ENCODE data around the gene KRTAP10-8. TPM values are rescaled to one million over a fixed set of nuclear protein-coding genes. Genes with fewer than 3 reads are reported as not detected.
"Not testable (repeated sequence)": the region's sequence is repeated elsewhere in the genome, so short reads cannot be mapped to it uniquely, and the experiment has no call there.

Gene KRTAP10-8
- total RNA-seq, 1 donor from 2014 or later: not detected

DNA sequence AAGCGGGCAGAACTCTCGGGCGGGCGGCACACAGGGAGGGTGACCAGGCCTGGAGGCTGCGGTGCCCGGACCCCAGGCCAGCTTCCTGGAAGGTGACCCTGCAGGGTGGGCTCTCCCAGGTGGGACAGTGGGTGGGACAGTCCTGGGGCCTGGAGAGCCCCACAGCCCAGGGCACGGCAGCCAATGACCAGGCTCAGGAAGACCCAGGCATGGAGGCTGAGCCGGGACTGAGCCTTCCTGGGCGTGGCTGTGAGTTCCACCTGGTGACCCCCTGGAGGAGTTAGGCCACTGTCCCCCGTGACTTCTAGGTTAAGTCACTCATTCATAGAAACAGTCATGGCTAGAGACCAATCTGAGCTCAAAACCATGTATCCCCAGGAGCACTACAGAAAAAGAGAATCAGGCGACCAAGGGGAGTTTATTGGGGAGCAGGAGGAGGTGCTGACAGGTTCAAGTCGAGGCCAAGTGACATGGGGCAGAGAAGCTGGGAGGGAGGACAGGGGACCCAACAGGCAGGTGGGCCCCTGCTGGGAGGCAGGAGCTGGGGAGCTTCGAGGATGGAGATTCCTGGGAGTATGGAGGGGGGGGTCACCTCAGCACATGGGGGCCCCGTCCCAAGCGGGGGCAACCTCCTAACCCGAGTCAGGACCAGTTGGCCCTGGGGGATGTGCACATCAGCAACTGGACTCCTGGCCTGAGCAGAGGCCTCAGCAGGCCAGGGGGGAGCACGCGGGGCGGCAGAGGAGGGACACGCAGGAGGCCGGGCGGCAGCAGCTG lies 32.6 kb upstream of the KRTAP10-8 start:
- no peak for DNase-seq (ENCODE audit: low spot score)

DNA sequence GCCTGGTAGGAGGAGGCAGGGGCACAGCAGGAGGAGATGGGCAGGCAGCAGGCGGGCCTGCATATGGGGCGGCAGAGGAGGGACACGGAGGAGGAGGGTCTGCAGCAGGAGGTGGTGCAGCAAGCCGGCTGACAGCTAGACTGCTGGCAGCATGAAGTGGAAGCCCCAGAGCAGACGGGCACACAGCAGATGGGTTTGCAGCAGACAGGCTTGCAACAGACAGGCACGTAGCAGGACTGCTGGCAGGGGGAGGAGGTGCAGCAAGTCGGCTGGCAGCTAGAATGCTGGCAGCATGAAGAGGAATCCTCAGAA lies 32.1 kb upstream of the KRTAP10-8 start:
- no peak for DNase-seq (ENCODE audit: low spot score)

DNA sequence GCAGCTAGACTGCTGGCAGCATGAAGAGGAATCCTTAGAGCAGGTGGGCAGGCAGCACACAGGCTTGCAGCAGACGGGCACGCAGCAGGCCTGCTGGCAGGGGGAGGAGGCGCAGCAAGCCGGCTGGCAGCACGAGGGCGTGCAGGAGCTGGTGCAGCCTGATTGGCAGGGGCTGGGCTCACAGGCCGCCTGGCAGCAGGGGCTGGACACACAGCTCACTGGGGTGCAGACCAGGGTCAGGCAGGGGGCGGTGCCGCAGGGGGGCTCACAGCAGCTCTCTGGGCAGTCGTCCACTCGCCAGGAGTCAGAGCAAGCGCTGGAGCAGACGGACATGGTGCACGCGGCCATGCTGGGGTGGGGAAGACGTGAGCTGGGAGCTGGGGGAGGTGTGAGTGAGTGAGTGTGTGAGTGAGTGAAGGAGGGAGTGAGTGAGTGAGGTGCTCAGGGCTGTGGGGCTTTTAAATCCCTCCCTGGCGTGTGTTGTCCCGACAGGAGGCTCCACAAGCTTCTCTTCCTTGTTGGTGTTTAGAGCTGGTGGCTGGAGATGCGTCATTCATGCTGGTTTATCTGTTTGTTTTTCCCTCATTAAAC lies 31.6 kb upstream of the KRTAP10-8 start, which contains the start of gene KRTAP10-5:
TSS of gene KRTAP10-5 (minus strand) at position 374 of the 591 bp plus-strand sequence. CDS start at position 348, 26 bp downstream.
- peak; percentile 88 for DNase-seq (ENCODE audit: low spot score)

DNA sequence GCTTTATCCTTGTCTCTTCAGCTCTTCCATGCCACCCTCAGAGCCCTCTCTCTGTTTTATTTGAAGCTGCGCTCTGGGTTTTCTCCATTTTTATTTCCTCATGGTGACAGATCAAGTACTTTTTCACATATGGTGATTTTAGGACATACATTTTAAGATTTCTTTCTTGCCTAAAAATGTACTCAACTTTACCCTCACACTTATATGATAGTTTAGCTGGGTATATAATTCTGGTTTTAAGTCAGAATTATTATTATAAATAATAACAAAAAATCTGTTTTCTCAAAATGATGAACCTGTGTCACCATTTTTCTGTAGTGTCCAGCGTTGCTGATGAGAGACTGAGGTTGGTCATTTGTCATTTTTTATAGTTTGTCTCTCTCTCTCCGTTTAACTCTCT lies 30.7 kb upstream of the KRTAP10-8 start:
- no peak for DNase-seq (ENCODE audit: low spot score)

DNA sequence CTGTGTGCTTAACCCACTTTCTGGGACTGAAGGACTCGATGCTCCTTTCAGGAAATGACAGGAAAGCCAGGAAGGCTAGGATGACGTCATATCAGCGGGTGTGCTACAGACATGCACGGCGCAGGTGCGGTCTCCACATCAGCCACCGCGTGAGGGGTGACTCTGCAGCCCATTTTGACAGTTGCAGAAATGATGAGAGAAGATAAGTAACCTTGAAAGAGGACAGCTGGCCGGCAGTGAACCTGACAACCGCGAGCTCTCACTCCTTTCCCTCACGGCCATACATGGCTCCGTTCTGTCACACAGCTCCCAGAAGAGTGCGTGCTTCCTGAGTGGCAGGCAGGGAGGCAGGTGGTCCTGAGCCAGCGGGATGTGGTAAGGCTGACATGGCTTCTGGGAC lies 29.8 kb upstream of the KRTAP10-8 start:
- no peak for DNase-seq (ENCODE audit: low spot score)

DNA sequence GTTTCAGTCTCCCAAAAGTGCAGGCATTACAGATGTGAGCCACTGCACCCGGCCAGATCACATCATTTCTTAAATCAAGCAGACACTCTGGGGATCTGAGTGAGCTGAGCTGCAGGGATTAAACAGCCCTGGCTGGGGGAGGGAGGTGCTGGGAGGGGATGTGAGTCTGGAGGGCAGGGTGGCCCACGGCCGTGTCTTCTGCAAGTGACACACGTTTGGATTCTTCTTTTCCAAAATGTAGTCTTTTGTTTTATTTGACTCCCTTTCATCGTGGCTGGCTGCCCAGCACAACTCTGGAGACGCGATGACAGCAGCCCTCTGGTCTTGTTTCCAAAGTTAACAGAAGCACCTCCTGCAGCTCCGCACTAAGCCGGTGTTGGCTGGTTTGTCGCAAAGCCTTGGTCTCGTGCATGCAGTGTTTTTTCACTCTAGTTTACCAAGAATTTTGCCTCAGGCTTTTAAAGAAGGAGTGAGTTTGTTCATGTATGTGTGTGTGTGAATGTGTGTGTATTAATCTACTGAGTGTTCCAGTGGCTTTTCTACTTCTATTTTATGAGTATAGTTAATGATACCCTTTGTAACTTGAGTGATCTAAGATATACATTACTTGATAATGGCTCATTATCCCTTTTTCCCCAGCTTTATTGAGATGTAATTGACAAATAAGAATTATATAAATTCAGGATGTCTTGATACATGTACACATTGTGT lies 28.6 kb upstream of the KRTAP10-8 start:
- no peak for DNase-seq (ENCODE audit: low spot score)

DNA sequence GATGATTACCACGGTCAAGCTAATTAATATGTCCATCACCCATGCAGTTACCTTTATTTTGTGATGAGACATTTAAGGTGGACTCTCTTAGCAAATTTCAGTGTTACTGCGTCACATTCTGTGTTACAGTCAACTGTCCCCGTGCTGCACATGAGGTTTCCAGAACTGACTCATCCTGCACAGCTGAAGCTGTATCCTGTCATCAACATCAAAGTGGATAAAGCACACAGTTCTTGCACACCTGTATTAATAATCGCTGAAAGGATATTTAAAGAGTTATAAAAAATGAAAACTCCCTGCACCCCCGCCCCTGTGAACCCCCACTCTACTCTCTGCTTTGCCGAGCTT lies 28.1 kb upstream of the KRTAP10-8 start:
- no peak for DNase-seq (ENCODE audit: low spot score)

DNA sequence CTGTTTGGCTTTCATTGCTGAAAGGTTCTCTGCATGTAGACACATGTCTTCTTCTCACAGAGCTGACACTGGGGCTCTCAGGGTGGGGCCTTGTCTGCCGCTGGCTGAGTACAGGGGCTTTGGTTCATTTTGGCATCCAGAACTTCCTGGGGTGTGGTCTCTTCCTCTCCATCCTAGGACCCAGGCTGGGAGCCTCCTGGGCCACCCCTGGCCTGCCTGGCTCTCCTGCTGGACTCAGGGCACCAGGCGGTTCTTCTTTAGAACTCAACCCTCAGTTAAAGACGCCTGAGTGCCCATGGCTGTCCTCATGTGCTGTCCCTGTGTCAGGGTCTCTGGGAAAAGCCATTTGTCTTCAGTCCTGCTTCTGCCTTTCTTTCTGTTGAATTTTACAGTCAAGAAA lies 26.0 kb upstream of the KRTAP10-8 start:
- DNase-seq (ENCODE audit: low spot score): no peak

DNA sequence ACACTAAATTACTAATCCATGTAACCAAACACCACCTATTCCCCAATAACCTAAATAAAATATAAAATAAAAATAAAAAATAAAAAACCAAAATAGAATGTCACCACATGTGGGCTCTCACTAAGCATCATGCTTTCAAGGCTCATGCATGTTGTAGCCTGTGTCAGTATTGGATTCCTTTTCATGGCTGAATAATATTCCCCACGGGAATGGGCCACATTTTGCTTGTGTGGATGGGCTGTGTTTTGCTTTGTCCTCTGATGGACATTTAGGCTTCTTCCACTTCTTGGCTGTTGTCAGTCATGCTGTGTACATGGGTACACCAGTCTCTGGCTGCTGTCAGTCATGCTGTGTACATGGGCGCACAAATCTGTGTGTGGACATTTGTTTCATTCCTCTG lies 22.8 kb upstream of the KRTAP10-8 start:
- no peak for DNase-seq (ENCODE audit: low spot score)

DNA sequence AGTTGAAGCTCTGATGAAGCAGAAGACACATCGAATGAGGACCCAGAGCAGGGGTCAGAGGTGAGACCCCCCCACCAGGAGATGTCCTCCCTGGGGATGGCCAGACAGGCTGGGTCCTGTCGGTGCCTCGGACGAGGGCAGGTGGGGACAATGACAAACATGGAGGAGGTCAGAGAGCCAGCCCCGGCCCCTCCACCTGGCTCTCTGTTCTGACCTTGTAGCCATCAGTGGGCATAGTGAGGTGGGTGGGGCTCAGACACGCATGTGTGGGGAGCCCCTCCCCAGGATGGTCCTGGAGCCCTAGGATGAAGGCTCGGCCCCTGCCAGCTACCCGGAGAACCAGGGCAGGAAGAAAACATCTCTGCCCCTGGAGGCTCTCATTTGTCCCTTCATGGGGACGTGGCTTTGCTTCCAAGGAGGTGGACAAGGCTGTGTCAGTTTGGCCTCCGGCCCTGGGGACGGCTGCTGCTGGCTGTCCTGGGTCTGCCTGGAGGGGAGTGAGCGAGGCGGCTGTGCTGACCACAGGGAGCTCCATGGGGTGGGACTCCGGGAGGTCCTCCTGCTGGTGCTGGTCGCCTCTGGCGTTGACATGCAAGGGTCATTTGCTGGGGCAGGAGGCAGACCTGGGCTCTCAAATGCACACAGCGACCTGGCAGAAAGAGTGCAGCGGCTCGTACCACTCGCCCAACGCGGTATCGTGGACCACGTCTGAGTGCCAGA lies 22.1 kb upstream of the KRTAP10-8 start:
- DNase-seq (ENCODE audit: low spot score): no peak

DNA sequence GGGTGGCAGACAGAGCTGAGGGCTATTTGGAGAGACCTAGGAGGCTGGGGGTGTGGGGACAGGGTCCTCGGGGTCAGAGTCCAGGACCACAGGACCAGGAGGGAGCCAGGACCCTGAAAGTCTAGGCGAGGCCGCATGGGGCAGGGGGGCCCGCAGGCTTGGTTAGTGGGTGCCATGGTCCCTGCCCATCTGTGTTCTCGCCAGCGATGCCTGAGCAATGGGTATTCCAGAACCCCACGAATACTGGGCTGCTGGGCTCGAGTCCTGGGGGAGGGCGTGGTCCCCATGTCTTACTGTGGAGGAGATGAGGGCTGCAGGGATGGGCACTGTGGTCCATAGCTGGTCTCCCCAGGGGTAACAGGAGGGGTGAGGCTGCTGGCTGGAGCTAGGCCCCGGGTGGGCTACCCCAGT lies 21.6 kb upstream of the KRTAP10-8 start:
- DNase-seq (ENCODE audit: low spot score): no peak

DNA sequence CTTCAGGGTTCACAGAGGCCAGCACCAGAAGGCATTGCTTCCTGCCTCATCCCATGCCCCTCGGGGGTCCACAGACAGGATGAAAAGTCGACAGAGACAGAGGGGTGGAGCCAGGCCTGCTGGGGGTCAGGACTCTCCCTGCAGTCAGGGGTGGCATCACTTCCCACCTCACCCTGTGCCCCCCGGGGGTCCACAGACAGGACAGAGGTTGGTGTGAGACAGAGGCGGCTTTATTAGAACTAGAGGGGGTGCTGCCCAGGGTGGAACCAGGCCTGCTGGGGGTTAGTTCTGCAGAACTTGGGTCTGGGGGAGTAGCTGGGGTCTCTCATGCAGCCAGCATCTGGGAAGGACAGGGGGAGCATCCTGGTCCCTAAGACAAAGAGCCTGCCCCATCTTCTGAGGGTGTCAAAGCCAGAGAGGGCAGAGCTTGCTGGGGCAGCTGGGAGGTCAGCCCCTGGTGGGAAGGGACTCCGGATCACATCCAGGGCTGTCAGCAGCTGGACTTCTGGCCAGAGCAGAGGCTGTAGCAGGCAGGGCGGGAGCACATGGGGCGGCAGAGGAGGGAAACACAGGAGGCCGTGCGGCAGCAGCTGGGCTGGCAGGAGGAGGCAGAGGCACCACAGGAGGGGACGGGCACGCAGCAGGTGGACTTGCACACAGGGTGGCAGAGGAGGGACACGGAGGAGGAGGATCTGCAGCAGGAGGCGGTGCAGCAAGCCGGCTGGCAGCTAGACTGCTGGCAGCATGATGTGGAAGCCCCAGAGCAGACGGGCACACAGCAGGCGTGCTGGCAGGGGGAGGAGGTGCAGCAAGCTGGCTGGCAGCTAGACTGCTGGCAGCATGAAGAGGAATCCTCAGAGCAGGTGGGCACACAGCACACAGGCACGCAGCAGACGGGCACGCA lies 20.7 kb upstream of the KRTAP10-8 start:
- DNase-seq (ENCODE audit: low spot score): not testable (repeated sequence)

DNA sequence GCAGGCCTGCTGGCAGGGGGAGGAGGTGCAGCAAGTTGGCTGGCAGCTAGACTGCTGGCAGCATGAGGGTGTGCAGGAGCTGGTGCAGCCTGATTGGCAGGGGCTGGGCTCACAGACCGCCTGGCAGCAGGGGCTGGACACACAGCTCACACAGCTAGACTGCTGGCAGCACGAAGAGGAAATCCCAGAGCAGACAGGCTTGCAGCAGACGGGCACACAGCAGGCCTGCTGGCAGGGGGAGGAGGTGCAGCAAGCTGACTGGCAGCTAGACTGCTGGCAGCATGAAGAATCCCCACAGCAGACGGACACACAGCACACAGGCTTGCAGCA lies 20.1 kb upstream of the KRTAP10-8 start:
- not testable (repeated sequence) for DNase-seq (ENCODE audit: low spot score)

DNA sequence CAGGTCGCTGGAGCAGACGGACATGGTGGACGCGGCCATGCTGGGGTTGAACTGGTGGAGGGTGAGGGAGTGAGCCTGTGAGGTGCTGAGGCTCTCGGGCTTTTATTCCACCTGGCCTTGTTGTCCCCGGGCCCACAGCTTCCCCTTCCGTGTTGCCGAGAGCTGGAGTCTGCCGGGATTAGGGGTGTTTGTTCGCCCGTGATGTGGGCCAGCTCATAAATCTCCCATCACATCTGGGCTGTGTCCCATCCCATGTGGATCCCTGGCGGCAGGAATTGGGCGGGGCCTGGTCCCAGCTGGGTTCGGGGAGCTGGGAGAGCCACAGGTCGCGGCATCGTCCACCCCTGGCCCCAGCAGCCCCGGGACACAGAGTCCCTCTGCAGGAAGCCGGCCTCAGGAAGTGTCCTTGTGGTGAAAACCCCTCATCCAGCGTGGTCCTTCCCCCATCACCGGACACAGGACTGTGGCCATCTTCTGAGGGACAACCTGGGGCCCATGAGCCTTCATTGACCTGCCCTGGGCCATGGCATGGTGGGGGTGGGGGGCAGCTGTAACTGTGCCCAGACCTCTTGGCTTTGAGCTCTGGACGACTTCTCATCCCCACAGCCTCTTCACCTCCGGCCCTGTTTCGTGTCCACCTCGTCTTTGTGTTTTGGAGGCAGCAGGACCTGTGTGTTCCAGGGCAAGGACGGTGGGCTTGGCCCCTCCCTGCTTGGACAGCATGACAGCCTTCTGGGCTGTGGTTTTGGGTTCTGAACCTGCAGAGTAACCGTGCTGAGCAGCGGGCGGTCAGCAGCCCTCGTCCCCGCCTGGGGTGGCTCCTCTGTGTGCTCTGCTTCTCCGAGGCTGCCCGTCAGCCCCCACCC lies 19.2 kb upstream of the KRTAP10-8 start, which contains the start of gene KRTAP10-6:
TSS of gene KRTAP10-6 (minus strand) at position 60 of the 866 bp plus-strand sequence. CDS start at position 39, 21 bp downstream.
- peak; percentile 89 for DNase-seq (ENCODE audit: low spot score)

DNA sequence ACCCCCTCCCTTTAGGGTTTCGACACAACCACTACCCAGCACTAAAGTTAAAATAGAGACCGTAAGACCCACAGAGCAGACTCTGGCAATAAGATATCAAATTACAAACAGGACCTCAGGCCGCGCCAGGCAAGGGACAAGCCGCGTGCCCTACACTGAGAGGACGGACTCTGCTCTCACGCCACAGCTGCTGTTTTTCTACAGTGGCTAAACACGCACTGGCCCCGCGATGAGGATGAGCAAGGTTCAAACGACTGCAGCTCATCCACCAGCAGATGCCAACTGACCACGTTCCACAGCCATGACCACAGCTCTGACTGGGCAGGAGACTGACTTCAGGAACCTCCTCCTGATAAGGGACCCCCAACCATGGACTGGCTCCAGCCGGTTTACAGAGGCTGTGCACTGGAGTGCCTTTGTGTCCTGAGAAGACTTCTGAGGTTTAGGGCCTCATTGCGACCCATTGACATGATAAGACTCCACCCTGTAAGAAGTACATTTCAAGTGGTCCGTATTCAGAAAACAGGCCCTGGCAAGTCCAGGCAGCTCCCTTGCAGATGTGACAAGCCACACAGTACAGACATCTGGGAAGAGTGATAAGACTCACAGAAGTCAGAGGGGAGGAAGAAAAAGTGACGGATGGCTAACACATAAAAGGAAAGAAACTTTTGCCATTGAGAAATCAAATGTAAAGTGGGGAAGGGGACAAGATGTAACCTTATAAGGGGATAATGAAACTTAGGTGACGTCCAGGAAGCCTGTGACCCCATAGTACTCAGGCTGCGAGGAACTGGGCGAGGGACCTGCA lies 18.1 kb upstream of the KRTAP10-8 start:
- DNase-seq (ENCODE audit: low spot score): no peak

DNA sequence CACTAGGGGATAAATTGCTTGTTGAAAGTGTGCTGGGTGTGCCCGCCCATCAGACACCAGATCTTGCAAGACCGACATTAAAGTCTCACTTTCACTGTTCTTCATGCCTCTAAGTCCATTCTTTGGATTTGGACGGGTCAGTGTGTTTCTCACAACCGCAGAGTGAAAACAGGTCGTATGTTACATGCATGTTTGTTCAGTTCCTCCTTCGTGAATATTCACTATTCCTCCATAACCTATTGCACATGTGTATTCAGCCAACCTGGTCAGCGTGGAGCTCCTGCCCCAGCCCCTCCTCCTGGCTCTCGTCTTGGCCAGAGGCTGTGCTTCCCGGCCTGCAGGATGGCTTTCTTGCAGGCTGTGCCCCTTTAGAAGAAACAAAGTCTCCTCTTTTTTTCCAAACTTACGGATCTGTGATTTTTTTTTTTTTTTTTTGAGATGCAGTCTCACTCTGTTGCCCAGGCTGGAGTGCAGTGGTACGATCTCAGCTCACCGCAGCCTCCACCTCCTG lies 17.4 kb upstream of the KRTAP10-8 start:
- no peak for DNase-seq (ENCODE audit: low spot score)

DNA sequence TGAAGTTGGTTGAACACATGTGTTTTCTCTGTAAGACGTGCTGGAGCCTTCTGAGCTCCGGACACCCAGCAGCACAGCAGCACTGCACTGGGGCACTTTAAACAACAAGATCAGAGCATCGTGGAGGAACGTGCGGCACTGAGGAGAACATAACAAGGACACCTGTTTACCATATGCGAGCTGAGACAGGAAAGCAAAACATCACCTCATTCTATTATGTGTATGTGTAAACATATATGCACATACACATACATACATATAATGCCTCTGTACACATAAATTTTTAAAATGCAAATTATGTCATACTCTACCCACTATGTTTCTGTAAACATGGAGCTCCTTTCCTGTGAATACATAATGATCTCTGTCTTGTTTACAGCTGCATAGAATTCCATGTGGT lies 16.4 kb upstream of the KRTAP10-8 start:
- DNase-seq (ENCODE audit: low spot score): no peak

DNA sequence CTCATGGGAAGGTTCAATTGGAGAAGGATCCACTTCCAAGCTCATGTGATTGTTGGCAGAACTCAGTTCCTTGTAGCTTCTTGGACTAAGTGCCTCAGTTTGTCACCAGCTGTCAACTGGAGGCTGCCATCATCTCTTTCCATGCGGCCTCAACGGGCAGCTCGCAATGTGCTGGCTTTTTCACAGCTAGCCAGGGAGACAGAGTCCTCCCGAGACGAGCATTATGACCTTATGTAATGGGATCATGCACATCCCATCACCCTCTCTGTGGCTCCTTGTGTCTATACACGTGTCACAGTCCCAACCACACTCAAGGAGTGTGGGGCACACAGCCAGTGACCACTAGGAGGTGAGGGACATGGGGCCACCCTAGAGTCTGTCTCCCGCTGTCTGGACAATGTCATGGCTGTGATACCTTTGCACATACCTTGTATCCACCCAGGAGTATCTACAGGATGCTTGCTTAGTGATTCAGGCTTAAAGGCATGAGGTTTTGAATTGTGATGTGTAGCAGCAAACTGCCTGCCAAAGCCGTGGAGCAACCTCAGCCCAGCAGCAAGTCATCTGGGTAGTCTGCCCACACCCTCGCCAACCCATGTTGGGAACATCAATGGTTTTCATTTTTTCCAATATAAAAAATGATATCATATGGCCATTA lies 15.7 kb upstream of the KRTAP10-8 start:
- no peak for DNase-seq (ENCODE audit: low spot score)
